Measurements from ENCODE around the gene NFIA. TPM values are rescaled to one million over a fixed set of nuclear protein-coding genes. Genes with fewer than 3 reads are reported as not detected.

Gene NFIA
- total RNA-seq, 1 experiment from 2014 or later: 0.35 TPM

DNA sequence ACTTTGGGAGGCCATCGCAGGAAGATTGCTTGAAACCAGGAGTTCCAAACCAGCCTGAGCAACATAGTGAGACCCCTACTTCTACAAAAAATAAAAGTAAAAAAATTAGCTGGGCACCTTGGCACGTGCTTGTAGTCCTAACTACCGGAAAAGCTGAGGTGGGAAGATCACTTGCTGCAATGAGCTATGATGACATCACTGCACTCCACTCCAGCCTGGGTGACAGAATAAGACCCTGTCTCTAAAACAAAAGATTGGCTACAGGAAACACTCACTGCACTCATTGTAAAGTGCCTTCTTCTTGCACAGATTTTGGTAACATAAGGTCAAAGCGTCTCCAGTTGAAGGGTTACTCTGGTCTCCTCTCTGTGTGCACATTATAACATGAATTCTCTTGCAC, 336.8 kb downstream of the NFIA start:
- H3K27ac ChIP-seq (ENCODE audit: insufficient read length, low read depth, low read length): no peak overlapping the region
- no CpG with 5 or more reads among the region's 4 CpGs for WGBS (ENCODE audit: extremely low coverage, insufficient read length, low lambda C conversion rate)
- H2BK15ac ChIP-seq (ENCODE audit: low read depth, low read length): no peak overlapping the region
- no peak overlapping the region for H2BK5ac ChIP-seq (ENCODE audit: insufficient read length, low read length)
- H3K9me3 Mint-ChIP-seq: no peaks in the 10 kb centered on the region
- H3K23me2 ChIP-seq (ENCODE audit: insufficient read length, low read depth, low read length, poor library complexity, severe bottlenecking): no peaks in the 10 kb centered on the region
- no peaks in the 10 kb centered on the region for H3K79me1 ChIP-seq (ENCODE audit: insufficient read depth, low read depth, low read length, poor library complexity, severe bottlenecking)
- H3K79me2 ChIP-seq (ENCODE audit: insufficient read depth, low read length): no peaks in the 10 kb centered on the region
- H3K4me1 ChIP-seq (ENCODE audit: insufficient read depth, low read length): no peaks in the 10 kb centered on the region; the same call in 1 of the 2 replicates
- no peak overlapping the region for H3K4me2 ChIP-seq (ENCODE audit: insufficient read depth, insufficient read length, low read length)
- H3K9me3 ChIP-seq (ENCODE audit: control insufficient read depth, low read depth, low read length): no peaks in the 10 kb centered on the region
- H2BK12ac ChIP-seq (ENCODE audit: insufficient read length, low read depth, low read length): no peak overlapping the region
- DNase-seq: no peak
- H3K27me3 Mint-ChIP-seq (ENCODE audit: low read depth): no peaks in the 10 kb centered on the region
- H2BK120ac ChIP-seq (ENCODE audit: low read depth, low read length, poor library complexity, severe bottlenecking): no peak overlapping the region
- no peak overlapping the region for H3K27ac Mint-ChIP-seq
- no peak overlapping the region for H4K91ac ChIP-seq (ENCODE audit: insufficient read length, low read depth, low read length)
- peak overlapping the region; percentile 6 for H3K18ac ChIP-seq (ENCODE audit: insufficient read length, low read depth, low read length)
- no peak overlapping the region for H2AK5ac ChIP-seq (ENCODE audit: insufficient read length, low read length)
- no peak overlapping the region for H3K23ac ChIP-seq (ENCODE audit: insufficient read length, low read depth, low read length)
- H2BK20ac ChIP-seq (ENCODE audit: low read depth, low read length, poor library complexity, severe bottlenecking): no peak overlapping the region
- no peak overlapping the region for H3T11ph ChIP-seq (ENCODE audit: low read length)
- H3K4me1 Mint-ChIP-seq: peaks cover 16 to 18% of the 10 kb centered on the region in 2 experiments
- H3K9ac ChIP-seq (ENCODE audit: extremely low read depth, insufficient read length, low read length): no peak overlapping the region
- H3K36me3 Mint-ChIP-seq (ENCODE audit: insufficient read depth in 1 of 3, low read depth in 3 of 3): no peaks in the 10 kb centered on the region
- TF ChIP-seq, protein P1, sequence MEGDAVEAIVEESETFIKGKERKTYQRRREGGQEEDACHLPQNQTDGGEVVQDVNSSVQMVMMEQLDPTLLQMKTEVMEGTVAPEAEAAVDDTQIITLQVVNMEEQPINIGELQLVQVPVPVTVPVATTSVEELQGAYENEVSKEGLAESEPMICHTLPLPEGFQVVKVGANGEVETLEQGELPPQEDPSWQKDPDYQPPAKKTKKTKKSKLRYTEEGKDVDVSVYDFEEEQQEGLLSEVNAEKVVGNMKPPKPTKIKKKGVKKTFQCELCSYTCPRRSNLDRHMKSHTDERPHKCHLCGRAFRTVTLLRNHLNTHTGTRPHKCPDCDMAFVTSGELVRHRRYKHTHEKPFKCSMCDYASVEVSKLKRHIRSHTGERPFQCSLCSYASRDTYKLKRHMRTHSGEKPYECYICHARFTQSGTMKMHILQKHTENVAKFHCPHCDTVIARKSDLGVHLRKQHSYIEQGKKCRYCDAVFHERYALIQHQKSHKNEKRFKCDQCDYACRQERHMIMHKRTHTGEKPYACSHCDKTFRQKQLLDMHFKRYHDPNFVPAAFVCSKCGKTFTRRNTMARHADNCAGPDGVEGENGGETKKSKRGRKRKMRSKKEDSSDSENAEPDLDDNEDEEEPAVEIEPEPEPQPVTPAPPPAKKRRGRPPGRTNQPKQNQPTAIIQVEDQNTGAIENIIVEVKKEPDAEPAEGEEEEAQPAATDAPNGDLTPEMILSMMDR (conservative IDR thresholded peaks at IDR 0.05): no peak
- H4K5ac ChIP-seq (ENCODE audit: insufficient read length, low read depth, low read length): no peak overlapping the region
- H4K20me1 ChIP-seq (ENCODE audit: control insufficient read depth, insufficient read depth, insufficient read length): no peaks in the 10 kb centered on the region
- no peak overlapping the region for H4K8ac ChIP-seq (replicated peaks; ENCODE audit: insufficient read length, low read depth, low read length)
- no peak overlapping the region for H3K56ac ChIP-seq (ENCODE audit: insufficient read length, low read depth, low read length)
- H3K27me3 ChIP-seq (ENCODE audit: insufficient read depth, low read length): no peaks in the 10 kb centered on the region
- no peak overlapping the region for H3K4ac ChIP-seq (ENCODE audit: low read depth, low read length)
- H3K4me3 Mint-ChIP-seq: no peak overlapping the region
- no peak overlapping the region for H3K14ac ChIP-seq (ENCODE audit: insufficient read depth, low read length)
- H2AFZ ChIP-seq (ENCODE audit: low read length): no peak overlapping the region

Measured in H9 (cell line).